Germinal center (tissue), 1 donor: ENCODE measurements around the gene WASHC4.

ENCODE experiments used
- DNase-seq: peaks from one replicate; pipeline ENCODE4 v3.0.0; 2012; ENCODE audit warnings: mixed read lengths, low spot score

WASHC4 gene

DNA sequence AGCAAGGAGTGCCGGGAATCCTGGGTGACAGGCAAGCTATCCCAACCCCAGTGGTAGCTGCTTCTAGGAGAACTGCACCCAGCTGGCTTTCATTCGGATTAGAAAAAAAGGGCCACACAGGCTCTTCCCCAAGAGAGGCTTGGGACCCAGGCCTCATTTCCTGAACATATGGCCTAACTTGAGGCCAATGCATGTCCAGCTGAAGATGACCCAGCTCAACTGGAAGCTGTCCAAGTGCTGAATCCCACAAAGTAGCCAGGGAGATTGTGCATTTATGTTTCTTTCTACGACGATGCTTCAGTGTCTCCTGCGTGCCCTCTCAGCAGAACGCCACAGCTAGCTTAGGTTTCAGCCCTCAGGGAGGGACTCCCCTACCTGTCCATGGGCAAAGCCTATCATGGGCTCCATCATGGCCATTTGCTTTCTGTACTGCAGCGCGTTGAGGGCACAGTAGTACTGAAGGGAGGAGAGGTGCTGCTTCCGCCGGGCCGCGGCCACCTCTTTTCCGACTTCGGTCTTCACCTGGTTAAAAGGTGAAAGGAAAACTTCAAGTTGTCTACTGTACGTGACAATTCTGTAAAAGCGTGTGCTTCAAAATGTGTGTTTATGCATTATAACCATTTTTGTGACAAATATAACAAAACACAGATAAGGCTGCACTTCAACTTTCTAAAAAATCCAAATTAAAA is 99.3 kb downstream of the WASHC4 start:
- no peak for DNase-seq

DNA sequence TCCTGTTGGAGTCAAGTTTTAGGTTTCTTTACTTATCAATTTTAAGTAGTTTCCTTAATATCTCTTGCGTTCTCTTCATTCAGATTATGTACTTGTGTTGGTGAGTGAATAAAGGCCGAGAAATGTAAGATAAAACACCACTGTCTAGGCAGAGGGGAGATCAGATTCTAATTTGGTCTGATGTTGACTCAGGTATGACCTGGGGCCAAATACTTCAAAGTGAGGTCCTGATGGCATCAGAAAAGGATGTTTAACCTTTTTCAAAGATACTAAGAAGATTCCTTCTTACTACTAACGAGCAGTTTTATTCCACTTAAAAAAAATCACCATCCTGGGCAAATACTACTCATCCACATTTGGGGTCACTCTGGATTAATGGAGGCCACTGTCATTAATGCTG is 101.6 kb downstream of the WASHC4 start:
- DNase-seq = no peak

DNA sequence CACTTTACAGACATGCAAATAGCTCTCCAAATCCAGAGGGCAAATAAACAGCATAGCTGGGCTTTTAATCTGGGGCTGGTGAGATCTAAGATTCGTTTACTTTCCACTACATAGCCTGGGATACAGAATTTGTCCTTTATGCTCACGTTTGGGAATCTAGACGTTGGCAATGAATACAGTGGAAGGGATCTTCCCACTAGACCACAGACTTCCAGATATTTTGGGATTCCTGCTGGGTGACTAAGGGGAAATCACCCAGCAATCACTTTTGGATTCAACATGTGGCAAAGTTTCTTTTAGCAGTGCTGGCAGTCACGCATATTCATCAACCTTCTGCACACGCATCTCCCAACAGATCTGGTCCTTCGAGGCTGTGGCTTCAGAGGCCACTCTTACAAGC is 104.9 kb downstream of the WASHC4 start:
- no peak for DNase-seq

DNA sequence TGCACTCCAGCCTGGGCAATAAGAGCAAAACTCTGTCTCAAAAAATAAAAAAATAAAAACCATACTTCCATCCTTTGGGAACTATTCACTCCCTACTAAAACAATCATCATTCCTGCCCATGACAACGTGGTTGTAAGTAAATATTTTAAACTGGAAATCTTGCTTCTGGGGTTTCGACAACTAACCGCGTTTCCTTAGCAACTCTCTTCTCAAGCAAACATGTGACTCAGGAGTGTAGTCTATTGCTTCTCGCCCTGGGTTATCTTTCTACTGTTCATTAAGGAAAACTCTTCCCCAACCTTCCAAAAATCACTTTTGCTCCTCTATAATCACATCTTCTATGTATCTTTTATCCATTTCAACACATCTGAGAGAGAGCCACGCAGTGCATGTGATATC is 106.6 kb downstream of the WASHC4 start:
- no peak for DNase-seq

DNA sequence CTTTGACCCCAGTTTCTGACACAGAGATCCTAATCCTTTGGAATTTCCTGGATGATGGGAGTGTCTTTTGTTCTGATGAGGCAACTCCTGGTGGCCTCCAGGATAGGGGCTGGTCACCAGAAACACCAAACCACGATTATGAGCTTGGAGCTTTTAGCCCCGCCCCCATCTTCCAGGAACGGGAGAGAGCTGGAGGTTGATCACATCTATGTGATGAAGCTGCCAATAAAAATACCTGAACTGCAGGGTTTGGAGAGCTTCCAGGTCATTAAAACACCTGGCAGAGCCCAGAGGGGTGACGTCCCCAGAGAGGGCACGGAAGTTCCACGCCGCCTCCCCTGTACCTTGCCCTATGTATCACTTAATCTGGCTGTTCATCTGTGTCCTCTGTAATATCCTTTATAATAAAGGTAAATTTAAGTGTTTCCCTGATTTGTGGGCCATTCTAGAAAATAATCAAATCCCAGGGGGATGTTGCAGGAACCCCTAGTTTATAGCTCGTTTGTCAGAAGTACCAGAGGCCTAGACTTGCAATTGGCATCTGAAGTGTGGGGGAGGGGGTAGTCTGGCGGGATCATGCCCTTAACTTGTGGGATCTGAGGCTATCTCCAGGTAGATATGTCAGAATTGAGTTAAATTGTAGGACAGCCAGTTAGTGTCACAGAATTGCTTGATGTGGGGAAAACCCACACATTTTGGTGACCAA is 107.3 kb downstream of the WASHC4 start:
- DNase-seq = no peak

DNA sequence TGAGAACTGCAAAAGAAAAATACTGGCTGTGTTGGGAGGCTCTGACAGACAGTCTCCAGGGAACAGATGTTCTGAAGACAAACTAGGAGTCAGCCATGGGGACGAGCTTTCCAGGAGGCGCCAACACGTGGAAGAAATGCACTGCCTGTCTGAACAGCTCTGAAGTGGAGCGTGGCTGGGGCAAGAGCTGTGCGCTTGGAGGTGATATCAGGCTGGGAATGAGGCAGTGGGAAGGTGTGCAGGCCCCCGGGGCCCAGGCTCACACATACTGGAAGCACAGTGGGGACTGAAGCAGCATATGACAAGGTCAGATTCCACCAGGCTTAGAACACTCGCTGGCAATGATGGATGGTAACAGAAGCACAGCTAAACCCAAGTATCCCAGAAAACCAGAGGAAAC is 110.9 kb downstream of the WASHC4 start:
- DNase-seq = no peak
